GM11168 (cell line): ENCODE results near the gene ANKS1B.

Experiments used
- in situ Hi-C: fragments of 300-500 bp; cut with MboI; formaldehyde crosslinking; loops from one replicate; pipeline ENCODE4 v1.12.0; 2022; ENCODE audit warnings: low sequenced_read_pairs; ENCODE audit not compliant: unreplicated experiment

Gene ANKS1B

GRCh38 chr12:99153293-99153692, 831.4 kb downstream of the ANKS1B start:
- in situ Hi-C loops = no loop called here

GRCh38 chr12:99152337-99152736, 832.4 kb downstream of the ANKS1B start:
- in situ Hi-C loops = no loop called here

GRCh38 chr12:99151744-99152143, 833.0 kb downstream of the ANKS1B start:
- in situ Hi-C loops = no loop called here

DNA sequence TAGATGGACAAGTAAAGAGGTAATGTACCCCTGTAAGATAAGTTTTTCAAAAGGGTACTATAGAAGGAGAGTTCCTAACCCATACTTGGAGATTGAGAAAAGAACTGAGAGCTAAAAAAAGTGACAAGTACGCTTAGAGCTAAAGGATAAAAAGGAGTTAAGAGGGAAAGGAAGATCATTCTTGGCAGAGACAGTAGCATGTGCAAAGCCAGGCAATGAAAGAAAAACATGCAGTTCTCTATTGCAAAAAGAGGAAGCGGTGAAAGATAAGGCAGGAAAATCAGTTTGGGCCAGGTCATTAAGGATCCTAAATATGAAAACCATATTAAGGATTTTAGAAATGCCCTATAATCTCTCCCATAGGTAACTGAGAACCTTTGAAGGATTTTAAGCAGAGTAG, 837.6 kb downstream of the ANKS1B start:
- in situ Hi-C loops = no loop called here

GRCh38 chr12:99146730-99147129, 838.0 kb downstream of the ANKS1B start:
- in situ Hi-C loops = no loop called here

- in situ Hi-C loops = no loop called here
Observed at GRCh38 chr12:99146185-99146584, 838.6 kb downstream of the ANKS1B start.

- in situ Hi-C loops = no loop called here
Observed at GRCh38 chr12:99142651-99143050, 842.1 kb downstream of the ANKS1B start.

GRCh38 chr12:99140017-99140720, 844.6 kb downstream of the ANKS1B start:
- in situ Hi-C loops = no loop called here

- in situ Hi-C loops = no loop called here
Observed at GRCh38 chr12:99138393-99138792, 846.3 kb downstream of the ANKS1B start.

DNA sequence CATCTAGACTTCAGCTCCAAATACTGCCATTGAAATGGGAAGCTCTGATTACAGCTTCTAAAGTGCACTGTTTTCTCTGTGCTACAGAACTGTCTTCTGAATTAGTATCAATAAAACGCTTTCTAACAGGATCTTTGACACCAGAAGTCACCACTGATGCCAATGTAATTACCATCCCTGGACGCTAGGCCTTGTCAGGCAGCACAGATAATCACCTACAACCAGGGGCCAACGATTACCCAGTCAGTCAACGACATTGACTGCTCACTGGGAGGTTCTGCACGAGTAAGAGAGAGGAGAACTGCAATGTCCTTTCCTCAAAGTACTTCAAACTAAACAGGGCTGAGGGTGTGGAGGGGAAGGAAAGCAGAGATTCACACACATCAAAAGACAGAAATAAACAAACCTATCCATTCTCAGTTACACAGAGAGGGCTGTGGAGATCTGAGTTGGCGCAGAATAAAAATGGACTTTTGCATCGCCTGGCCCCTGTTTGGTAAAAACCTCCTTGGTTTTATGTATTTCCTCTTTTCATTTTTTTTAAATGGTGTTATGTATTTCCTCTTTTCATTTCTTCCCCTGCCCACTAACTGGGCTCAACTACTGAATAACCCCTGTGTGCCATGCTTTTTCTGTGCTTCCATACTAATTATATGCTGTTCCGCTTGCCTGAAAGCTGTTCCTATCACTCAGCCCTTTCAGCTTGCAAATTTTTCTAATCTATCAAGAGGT, 847.4 kb downstream of the ANKS1B start:
- in situ Hi-C loops = no loop called here

GRCh38 chr12:99136516-99136915, 848.2 kb downstream of the ANKS1B start:
- in situ Hi-C loops = no loop called here

DNA sequence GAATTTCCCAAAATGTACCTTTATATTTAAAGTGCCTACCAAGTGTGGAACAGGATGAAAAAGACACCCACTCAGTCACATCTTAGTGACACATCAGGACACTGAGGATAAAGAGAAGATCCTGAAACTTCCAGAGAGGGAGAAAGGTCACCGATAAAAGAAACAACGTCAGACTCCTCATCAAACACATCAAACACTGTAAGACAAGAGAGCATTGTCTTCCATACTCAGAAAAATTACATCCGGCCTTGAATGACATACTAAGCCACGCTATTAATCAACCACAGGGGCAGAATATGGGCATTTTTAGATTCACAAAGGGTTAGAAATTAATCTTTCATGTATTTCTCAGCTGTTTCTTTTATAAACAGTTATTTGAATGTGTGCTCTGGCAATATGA, 849.4 kb downstream of the ANKS1B start:
- in situ Hi-C loops = no loop called here

GRCh38 chr12:99133401-99133800, 851.3 kb downstream of the ANKS1B start:
- in situ Hi-C loops = no loop called here

GRCh38 chr12:99131751-99132199, 853.0 kb downstream of the ANKS1B start:
- in situ Hi-C loops = no loop called here

- in situ Hi-C loops = no loop called here
Observed at GRCh38 chr12:99130808-99131553, 853.8 kb downstream of the ANKS1B start.

DNA sequence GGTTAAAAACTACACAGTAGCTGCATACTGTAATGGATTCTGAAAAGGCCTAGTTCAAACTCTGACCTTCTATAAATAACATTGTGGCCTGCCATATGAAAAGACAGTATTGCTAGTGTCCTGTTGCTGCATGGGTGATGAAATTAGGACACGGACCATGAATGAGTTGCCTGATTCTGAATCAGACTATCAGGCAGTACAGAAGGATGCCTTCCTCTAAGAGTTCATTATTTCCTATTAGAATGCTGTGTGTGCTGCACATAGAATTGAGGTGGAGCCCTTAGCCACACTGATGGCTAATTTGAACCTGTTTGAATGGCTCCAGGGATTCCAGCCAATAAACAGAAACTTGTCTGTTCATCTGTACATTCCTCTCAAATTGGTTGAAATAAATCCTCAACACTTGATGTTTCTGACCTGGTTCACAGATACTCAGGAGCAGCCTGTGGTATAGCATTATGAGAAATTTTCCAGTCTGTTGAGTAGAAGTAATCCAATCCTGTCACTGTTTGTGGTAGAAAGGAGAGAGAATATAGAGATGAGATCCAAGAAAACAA, 856.4 kb downstream of the ANKS1B start:
- in situ Hi-C loops = no loop called here

GRCh38 chr12:99122959-99123358, 861.8 kb downstream of the ANKS1B start:
- in situ Hi-C loops = no loop called here

DNA sequence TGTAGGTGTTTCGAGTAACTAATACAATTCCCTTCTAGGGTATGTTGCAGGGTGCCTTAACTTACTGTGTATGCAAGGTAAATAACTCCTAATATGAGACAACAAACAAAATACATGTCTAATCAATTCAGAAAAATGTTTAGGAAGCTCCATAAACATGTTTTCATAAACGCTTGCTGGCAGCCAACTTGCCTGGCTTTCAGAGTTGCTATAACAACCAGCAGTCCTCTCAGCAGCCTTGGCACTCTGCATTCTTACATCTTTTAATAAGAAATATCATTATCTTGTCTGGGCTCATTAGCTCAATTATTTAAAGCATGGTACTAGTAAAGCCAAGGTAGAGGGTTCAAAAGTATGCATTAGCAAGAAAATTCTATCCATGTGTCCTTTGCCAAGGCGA, 862.2 kb downstream of the ANKS1B start:
- in situ Hi-C loops = no loop called here

- in situ Hi-C loops = no loop called here
Observed at GRCh38 chr12:99121546-99121945, 863.2 kb downstream of the ANKS1B start.

GRCh38 chr12:99119943-99120342, 864.8 kb downstream of the ANKS1B start:
- in situ Hi-C loops = no loop called here

- in situ Hi-C loops = no loop called here
Observed at GRCh38 chr12:99119449-99119848, 865.3 kb downstream of the ANKS1B start.
